GM20431 (cell line): ENCODE measurements around the gene TBCD.
"Not testable (repeated sequence)": the region's sequence is repeated elsewhere in the genome, so short reads cannot be mapped to it uniquely, and the experiment has no call there.

Source experiments
- in situ Hi-C: fragments of 300-500 bp; cut with MseI, MboI; formaldehyde crosslinking; loops from one replicate; pipeline ENCODE4 v1.15.0; 2020; ENCODE audit warnings: low sequenced_read_pairs; ENCODE audit not compliant: unreplicated experiment

TBCD gene

DNA sequence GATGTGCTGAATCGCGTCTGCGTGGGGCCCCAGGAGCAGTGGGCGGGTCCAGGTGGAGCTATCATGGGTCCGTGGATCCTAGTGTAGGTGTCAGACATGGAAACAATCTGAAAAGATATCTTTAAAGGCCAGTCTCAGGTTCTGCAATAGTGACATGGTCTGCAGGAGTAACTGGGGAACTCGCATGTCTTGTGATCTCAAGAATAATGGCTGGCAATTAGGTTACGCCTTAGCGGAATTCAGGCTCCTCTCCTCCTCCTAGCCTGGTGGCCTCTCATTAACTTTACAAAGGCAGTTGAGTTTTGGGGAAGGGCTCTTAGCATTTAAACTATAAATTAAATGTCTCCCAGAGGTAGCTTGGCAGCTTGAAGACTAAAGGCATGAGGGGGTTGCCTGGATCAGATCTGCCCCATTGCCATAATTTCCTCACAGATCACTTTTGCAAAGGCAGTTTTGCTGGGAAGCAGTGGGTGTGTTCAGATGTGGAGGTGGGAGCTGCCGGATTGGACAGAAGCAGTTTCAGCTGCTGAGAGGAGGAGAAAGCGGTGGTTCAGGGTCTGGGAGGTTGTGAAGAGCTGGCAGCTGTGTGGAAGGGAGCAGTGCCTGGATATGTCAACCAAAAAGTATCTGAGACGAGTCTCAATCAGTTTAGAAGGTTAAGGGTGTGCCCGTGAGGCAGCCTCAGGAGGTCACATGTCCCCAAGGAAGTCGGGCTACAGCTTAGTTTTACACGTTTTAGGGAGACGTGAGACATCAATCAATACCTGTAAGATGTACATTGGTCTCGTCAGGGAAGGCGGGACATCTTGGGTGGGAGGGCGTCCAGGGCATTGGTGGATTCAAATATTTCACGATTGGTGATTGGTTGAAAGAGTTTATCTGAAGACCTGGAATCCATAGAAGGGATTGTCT lies 2.7 kb downstream of the TBCD start:
- in situ Hi-C loops, result no loop called here

DNA sequence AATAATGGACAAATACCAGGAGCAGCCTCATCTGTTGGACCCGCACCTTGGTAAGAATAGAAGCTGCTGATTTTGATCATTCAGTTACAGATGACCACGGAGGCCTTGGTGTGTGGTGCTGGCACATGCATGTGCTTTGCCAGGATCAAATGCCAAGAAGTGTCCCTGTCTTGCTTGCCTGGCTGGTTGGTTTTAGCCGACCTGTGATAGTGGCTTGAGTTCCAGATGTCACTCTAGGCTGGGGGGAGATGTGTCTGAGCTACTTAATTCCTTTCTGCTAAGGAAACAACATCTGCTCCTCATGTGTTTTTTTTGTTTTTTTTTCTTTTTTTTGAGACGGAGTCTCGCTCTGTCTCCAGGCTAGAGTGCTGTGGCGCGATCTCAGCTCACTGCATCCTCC lies 4.3 kb downstream of the TBCD start:
- in situ Hi-C loops, result no loop called here

DNA sequence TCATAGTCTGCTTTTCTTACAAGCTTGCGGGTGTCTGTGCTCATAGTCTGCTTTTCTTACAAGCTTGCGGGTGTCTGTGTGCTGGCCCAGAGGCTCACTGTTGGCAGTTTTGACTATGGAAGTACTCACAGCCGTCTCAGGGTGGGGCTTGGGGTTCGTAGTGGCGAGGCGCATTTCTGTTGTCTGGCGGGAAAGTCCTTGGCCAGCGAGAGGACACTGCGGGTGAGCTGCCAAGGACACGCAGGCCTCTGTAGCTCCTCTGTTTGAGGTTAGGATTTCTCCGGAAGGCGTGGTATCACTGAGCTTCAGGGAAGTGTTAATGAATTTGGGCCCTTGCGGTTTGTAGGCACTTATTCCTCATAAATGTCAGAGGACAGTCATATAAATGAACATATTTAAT lies 13.5 kb downstream of the TBCD start:
- in situ Hi-C loops, result loop anchor here (10.0 kb wide), 1 partner anchor 101 kb away; no protein-coding TSS in a partner anchor

DNA sequence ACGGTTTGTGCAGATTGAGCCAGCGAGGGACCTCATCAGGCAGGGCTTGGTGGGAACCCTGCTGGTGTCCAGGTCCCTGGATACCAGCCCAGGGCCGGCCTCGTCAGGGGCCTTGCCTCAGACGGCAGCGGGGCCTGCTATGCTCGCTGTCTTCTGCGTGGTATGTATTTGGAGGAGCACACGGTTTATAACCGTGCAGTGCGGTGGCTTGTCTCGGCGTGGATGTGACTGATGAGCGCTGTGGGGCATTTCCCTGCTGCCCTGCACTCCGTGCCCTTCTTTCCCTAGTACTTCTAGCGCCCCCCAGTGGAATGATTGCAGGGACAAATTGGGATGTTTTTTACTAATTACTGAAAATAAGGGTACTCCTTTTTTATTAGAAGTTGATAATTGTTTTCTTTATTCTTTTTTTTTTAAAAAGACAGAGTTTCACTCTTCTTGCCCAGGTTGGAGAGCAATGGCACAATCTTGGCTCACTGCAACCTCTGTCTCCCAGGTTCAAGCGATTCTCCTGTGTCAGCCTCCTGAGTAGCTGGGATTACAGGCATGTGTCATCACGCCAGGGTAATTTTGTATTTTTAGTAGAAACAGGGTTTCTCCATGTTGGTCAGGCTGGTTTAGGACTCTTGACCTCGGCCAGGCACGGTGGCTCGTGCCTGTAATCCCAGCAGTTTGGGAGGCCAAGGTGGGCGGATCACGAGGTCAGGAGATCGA lies 15.3 kb downstream of the TBCD start:
- in situ Hi-C loops, result loop anchor here (10.0 kb wide), 1 partner anchor 102 kb away; no protein-coding TSS in a partner anchor

DNA sequence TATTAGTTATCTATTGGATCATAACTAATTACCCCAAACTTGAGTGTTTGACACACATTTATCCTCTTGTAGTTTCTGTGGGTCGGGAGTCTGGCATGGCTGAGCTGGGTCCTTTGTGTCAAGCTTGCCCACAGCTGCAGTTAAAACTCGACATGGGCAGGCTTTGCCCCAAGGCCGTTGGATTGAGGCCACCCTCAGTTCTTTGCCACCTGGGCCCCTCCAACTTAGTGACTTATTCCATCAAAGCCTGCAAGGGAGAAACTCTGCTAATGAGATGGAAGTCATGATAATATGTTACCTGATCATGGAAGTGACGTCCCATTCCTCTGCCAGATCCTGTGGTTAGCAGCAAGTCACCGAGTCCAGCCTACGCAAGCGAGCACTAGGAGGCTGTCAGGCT lies 17.2 kb downstream of the TBCD start:
- in situ Hi-C loops, result loop anchor here (10.0 kb wide), 1 partner anchor 104 kb away; no protein-coding TSS in a partner anchor

DNA sequence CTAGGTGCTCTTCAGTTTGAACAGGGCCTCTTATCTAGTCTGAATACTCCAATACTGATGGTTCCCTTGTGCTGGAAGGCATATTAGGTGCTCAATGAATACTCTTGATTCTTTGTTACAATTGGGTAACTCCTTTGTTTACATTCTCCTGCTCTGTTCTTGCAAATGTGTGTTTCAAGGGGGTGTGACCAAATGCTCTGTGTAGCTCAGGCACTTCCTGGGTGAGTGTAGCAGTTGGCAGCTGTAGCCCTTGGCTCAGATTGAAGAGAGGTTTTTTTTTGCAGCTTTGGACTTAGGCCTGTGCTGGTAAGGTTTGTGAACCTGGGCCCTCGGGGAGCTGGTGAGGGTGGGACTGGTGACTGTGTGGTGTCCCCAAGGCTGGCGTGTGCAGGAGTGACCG lies 20.2 kb downstream of the TBCD start:
- in situ Hi-C loops, result no loop called here

DNA sequence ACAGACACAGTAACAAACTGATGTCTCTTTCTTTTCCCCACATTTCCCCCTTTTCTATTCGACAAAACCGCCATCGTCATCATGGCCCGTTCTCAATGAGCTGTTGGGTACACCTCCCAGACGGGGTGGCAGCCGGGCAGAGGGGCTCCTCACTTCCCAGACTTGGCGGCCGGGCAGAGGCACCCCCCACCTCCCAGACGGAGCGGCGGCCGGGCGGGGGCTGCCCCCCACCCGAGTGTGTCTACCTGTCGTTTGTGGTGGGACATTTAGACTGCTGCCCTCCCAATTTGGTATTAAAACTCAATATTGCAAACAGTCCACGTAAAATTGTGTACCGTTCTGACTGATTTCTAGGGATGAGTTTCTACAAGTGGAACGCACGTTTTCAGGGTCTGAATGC lies 22.6 kb downstream of the TBCD start:
- in situ Hi-C loops, result not testable (repeated sequence)

DNA sequence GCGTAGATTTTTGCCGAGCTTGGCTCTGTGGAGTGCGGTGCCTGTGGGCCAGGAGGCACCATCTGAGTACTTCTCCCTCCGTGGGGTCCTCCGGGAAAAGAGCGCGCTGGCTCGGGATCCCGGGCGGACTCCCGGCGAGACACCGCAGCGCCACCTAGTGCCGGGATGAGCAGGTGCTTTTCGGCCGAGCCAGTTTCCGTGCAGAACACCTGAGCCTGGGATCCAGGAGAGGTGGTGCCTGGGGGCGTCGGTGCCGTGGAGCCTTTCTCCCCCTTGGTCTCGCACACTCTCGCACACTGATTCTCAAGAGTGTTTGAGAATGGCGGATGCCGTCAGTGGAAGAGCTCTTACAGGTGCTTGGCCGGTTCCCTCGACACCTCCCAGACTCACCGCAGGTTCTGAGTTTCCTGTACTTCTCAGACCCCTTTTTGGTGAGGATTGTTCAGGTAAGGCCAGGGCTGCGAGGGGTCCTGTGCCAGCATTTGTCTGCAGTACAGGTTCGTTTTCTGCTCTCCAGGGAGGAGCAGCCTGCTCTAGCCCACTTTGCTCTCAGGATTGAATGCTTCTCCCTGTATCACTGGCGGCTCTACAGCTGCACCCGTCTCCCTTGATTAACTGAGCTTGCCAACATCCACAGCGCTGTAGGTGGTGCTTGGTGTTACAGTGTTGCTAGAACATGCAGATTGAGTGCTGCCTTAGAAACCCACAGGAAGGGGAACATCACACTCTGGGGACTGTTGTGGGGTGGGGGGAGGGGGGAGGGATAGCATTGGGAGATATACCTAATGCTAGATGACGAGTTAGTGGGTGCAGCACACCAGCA lies 23.3 kb downstream of the TBCD start:
- in situ Hi-C loops, result no loop called here

DNA sequence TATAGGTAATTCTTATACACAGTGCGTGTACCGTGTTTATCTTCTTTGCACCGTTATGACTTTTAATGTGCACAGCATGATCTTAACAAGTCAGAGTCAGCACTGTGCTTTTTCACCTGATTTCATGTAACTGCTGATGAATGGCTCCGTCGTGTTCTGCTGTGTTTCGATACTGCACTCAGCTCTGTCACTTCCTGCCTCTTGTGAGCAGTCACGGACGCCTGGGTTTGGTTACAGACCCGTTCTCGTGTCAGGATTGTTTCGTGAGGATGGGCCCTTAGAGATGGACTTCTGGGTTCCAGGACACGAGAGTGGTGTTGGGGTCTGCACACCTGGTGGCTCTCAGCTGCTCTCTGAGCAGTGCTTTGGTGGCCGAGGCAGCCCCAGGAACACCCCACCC lies 24.6 kb downstream of the TBCD start:
- in situ Hi-C loops, result no loop called here

DNA sequence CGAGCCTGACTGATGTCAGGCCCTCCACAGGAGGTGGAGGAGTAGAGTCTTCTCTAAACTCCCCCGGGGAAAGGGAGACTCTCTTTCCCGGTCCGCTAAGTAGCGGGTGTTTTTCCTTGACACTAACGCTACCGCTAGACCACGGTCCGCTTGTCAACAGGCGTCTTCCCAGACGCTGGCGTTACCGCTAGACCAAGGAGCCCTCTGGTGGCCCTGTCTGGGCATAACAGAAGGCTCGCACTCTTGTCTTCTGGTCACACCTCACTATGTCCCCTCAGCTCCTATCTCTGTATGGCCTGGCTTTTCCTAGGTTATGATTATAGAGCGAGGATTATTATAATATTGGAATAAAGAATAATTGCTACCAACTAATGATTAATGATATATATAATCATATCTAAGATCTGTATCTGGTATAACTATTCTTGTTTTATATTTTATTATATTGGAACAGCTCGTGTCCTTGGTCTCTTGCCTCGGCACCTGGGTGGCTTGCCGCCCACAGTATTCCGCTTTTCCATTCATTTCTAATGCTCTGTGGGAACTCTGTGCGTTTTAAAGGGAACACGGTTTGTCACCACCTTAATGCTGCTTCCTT lies 26.0 kb downstream of the TBCD start:
- in situ Hi-C loops, result not testable (repeated sequence)

DNA sequence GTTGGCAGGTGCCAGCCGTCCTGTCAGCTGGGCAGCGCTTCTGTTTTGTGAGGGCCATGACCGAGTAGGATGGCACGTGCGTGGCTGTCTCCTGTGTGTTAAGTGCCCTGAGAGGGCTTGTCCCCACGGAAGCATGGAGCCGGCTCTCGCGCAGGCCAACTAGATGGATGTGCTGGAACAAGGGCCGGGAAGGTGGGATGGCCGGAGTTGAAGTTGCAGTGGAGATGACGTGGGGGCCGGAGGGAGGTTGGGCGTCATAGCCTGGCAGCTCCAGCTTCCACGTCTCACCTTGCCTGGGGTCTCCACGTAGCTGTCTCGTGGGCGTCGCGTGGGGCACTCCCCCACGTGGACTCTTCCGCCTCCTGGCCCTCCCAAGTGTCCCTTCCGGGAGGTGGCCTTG lies 27.7 kb downstream of the TBCD start:
- in situ Hi-C loops, result no loop called here

DNA sequence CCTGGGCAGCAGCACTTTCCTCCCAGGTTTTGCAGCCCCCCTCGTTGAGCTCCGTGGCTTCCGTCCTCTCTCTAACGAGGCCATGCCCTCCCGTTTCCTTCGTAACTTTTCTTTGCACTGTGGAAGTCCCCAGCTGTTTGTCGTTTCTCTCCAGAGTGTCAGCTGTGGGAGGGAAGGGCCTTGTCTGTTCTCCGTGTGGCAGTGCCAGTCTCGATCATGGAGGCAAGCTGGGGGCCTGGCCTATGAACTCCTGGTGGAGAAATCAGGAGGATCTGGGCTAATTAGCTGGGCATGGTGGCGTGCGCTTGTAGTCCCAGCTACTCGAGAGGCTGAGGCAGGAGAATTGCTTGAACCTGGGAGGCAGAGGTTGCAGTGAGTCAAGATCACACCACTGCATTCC lies 28.3 kb downstream of the TBCD start:
- in situ Hi-C loops, result loop anchor here (10.0 kb wide), 1 partner anchor 145 kb away; no protein-coding TSS in a partner anchor

DNA sequence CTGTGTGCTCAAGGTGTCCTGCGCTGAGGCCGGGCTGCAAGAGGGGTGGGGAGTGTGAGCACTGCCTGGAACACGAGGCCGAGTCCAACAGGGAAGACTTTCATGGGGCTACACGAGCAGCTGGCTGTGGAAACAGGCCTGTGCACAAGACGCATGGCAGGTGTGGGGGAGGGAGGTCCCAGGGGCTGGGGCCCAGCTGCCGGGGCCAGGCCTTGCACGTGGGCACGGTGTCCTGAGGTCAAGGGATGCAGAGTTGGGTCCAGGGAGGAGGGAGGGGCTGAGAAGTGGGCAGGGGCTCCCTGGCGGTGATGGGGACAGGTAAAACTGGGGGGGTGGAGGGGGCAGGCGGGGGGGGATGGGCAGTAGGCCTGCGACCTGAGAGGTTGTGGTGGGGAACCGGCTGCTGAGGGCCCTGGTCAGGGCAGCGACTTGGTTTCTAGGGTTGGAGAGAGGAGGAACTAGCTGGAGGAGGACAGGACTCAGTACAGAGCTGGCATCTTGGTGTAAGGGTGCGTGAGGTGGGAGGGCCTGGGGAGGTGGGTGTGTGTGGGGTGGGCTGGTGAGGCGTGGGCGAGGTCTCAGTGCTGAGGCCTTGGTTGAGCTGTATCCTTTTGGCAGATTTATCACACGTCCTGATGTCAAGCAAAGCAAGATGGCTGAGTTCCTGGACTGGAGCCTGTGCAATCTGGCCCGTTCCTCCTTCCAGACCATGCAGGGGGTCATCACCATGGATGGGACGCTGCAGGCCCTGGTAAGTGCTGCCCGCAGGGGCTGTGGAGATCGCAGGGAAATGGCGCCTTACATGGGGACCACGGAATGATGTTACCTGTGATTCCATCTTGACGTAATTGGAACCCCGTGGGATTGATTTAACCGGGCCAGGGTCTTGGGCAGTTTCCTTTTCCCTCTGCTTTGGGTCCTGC lies 29.4 kb downstream of the TBCD start:
- in situ Hi-C loops, result loop anchor here (10.0 kb wide), 1 partner anchor 144 kb away; no protein-coding TSS in a partner anchor

DNA sequence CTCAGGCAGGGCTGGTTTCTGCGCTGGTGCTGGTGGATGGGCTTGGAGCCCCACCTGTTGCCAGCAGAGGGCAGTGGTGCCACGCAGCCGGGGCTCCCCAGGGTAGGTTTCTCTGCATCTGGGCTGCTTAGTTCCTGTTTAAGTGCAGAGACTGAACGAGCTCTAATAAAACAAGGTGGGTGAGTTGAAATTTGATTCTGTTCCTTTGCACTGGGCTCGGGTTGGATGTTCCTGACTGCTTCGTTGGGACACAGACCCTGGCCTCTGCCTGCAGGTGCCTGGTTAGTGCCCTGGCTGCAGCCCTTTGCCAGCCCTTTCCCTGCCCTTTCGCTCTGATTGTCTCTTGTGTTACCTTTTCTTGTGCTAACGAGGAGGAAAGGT lies 30.0 kb downstream of the TBCD start:
- in situ Hi-C loops, result loop anchor here (10.0 kb wide), 1 partner anchor 143 kb away; no protein-coding TSS in a partner anchor

DNA sequence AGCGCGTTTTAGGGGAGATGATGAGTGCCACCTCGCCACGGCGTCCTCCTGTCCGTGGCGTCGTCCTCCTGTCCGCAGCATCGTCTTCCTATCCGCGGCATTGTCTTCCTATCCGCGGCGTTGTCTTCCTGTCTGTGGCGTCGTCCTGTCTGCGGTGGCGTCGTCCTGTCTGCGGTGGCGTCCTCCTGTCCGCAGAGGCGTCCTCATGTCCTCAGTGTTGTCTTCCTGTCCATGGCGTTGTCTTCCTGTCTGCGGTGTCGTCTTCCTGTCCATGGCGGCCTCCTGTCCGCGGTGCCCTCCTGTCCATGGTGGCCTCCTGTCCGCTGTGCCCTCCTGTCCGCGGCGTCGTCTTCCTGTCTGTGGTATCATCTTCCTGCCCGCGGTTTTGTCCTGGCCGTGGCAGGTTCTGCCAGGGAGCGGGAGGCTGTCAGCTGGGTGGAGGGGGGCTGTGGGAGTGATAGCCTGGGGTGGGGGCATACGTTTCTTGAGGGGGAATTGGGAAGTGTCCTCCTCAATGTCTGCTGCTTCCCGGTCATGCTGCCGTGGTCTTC lies 30.9 kb downstream of the TBCD start:
- in situ Hi-C loops, result loop anchor here (10.0 kb wide), 1 partner anchor 142 kb away; no protein-coding TSS in a partner anchor

DNA sequence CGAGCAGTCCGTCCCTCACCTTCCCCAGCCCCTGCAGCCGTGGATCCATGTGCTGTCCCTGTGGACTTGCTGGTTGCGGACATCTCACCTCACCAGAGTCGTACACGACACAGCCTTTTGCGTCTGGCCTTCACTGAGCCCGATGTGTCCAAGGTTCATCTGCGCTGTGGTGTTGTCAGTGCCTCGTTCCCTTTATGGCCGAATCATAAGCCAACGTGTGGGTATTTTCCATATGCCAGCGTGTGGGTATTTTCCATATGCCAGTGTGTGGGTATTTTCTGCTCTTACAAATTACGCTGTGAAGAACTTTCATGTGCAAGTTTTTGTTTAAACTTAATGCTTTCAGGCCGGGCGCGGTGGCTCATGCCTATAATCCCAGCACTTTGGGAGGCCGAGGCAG lies 31.6 kb downstream of the TBCD start:
- in situ Hi-C loops, result loop anchor here (10.0 kb wide), 1 partner anchor 141 kb away; no protein-coding TSS in a partner anchor

DNA sequence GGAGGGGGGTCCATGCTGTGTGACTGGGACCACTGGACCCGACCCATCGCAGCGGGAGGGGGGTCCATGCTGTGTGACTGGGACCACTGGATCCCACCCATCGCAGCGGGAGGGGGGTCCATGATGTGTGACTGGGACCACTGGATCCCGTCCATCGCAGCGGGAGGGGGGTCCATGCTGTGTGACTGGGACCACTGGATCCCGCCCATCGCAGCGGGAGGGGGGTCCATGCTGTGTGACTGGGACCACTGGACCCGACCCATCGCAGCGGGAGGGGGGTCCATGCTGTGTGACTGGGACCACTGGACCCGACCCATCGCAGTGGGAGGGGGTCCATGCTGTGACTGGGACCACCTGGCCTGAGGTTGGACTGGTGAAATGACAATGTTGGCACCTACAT lies 33.7 kb downstream of the TBCD start:
- in situ Hi-C loops, result loop anchor here (10.0 kb wide), 1 partner anchor 139 kb away; no protein-coding TSS in a partner anchor

DNA sequence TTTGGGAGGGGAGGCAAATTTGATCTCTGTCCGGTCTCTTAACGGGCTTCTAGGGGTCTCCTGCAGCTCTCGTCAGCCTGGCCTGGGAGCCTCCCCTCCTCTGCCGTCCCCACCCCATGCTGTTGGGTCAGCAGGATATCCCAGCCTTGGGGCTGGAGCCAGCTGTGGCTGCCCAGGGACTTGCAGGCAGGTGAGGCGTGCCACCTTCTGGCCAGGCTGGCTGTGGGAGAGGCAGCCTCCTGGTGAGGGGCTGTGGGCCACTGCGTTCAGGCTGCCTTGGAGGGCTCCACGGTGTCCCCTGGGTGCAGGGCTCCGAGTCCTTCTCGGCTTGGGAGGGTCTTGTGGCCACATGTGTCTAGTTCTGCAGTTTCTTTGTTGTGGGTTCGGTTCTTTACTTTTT lies 34.6 kb downstream of the TBCD start:
- in situ Hi-C loops, result loop anchor here (10.0 kb wide), 1 partner anchor 138 kb away; no protein-coding TSS in a partner anchor
